ENCODE data around the gene PODNL1.

PODNL1 gene

GRCh38 chr19:13885826-13886365 lies 52.3 kb downstream of the PODNL1 start:
- no peak for DNase-seq (ENCODE audit: low spot score)
- TF ChIP-seq, protein P1, sequence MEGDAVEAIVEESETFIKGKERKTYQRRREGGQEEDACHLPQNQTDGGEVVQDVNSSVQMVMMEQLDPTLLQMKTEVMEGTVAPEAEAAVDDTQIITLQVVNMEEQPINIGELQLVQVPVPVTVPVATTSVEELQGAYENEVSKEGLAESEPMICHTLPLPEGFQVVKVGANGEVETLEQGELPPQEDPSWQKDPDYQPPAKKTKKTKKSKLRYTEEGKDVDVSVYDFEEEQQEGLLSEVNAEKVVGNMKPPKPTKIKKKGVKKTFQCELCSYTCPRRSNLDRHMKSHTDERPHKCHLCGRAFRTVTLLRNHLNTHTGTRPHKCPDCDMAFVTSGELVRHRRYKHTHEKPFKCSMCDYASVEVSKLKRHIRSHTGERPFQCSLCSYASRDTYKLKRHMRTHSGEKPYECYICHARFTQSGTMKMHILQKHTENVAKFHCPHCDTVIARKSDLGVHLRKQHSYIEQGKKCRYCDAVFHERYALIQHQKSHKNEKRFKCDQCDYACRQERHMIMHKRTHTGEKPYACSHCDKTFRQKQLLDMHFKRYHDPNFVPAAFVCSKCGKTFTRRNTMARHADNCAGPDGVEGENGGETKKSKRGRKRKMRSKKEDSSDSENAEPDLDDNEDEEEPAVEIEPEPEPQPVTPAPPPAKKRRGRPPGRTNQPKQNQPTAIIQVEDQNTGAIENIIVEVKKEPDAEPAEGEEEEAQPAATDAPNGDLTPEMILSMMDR (IDR thresholded peaks at IDR 0.05; ENCODE audit: extremely low read depth, missing control alignments), result no peak

DNA sequence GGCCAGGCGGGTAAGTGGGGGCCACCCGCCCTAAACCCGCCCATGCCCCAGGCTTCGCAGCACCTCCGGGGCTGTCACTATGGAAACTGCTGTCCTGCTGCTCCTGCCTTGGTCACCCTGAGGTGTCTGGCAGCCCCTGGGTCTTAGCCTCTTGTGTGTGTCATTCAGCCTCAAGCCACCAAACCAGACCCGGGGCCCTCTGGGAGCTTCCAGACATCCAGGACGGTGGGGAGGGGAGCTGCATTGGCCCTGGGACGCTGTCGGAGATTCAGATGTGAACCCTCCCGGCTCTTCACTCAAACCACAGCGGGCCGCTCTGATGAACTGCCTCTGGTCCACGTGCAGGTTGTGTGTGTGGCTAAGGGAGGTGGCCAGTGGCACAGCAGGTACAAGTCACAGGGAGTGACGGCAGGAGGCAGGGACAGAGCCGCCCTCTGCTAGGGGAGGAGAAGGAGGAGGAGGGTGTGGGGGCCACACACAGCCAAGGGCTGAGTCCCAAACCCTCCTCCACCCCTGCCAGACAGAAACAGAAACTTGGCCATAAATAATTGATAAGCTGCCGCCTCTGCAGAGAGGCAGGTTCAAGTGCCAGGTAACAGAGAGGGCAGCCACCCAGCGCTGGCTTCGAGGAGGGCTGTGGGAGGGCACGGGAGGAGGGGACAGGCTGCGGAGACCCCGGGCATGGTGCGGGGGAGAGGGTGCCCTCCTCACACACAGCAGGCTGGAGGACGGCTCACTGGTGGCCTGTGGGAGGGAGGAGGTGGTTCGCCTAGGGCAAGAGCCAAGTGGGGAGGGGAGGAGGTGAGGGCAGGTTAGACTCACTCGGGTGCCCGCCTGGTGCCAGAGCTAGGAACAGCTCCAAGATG lies 53.3 kb downstream of the PODNL1 start:
- TF ChIP-seq, protein P1 (IDR thresholded peaks at IDR 0.05; ENCODE audit: extremely low read depth, missing control alignments), result no peak
- DNase-seq (ENCODE audit: low spot score), result no peak

DNA sequence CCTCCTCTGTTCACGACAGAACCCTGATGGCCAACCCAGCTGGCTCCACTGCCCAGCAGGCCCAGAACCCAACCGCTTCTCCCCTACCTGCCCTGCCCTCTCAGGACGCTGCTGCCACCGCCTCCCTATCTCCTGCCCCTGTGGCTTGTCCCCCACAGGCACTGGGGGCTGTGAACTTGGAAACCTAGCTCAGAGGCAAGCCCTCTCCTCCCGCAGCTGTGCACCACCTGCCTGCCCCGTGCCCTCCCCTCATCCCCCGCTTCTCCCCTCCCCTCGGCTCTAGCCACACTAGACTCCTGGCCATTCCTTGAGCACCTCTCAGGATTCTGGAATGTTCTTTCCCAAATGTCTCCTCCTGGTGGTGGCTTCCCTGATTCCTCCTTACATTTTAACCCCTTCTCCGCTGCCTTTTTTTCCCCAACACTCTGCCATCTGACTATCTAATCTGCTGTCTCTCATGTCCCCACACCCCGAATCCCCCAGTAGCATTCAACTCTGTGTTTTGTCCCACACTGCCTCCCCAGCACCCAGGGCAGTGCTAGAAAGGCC lies 54.6 kb downstream of the PODNL1 start:
- TF ChIP-seq, protein P1 (IDR thresholded peaks at IDR 0.05; ENCODE audit: extremely low read depth, missing control alignments), result no peak
- no peak for DNase-seq (ENCODE audit: low spot score)

- TF ChIP-seq, protein P1 (IDR thresholded peaks at IDR 0.05; ENCODE audit: extremely low read depth, missing control alignments), result no peak
- DNase-seq (ENCODE audit: low spot score), result no peak
These were observed 55.4 kb downstream of the PODNL1 start for GRCh38 chr19:13882836-13883235.

DNA sequence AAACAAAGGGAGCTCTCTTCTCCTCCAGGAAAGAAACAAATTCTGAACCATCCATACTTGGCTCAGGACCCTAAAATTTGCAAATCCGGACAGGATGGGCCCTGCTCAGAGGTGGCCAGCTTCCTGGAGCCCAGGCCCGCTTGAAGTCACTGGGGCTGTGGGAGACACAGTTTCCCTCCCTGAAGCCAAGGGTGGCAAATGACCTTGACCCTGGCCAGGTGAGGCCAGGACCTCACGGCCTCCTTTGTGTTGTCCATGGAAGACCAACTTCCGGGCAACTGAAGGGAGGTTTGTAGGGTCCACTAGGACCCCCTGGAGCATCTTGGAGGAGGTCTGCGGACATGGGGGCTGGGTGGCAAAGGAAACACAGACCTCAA lies 55.8 kb downstream of the PODNL1 start:
- DNase-seq (ENCODE audit: low spot score), result no peak
- TF ChIP-seq, protein P1 (IDR thresholded peaks at IDR 0.05; ENCODE audit: extremely low read depth, missing control alignments), result no peak

DNA sequence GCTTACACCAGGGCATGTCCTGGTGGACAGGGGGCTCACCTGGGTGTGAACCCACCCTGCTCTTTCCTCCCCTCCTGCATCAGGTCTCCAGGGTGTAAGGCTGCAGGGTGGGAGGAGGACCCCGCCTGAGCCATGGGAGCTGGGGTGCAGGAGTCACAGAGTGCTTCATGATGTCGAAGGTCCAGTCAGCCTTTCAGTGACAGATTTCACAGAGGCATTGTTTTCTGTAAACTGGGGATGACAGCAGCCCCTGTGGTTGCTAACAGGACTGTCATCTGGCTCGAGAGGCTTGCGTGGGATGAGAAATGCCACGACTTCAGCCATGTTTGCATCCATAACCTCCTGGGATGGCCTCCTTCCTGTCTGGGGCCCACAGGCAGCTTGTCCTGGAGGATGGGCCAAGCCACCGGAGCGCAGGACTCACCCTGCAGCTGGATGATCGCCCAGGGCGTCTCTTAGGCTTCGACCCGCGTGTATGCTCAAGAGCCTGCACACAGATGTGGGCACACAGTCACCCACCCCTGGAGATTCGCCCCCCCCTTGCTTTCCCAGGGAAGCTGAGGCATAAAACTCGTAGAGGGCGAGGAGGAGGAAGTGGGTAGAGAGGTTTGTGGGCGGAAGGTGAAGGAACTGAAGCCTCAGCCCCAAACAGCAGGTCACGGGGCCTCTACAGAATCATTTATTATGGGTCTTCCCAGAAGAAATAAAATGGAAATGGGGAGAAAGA lies 56.4 kb downstream of the PODNL1 start:
- DNase-seq (ENCODE audit: low spot score), result peak; percentile 60
- TF ChIP-seq, protein P1 (IDR thresholded peaks at IDR 0.05; ENCODE audit: extremely low read depth, missing control alignments), result no peak
